SK-N-SH (cell line): Measurements from ENCODE around the gene IL17RC. TPM values are rescaled to one million over a fixed set of nuclear protein-coding genes. Genes with fewer than 3 reads are reported as not detected.
A peak's percentile ranks its signal among the peaks of the same experiment; 100 is the strongest.

ENCODE experiments used
- CTCF ChIA-PET: fragments of 300-600, 350-600 bp; formaldehyde crosslinking; extraction: SDS; loops from one replicate; lab custom pipeline; 2021; lab: Yijun Ruan, JAX
- POLR2A ChIA-PET: fragments of 350-600 bp; sonication (Branson Sonifier 250); formaldehyde crosslinking; extraction: SDS; loops from one replicate; lab custom pipeline; 2020; ENCODE audit warnings: antibody characterized with exemption, inconsistent platforms; lab: Yijun Ruan, JAX
- DNase-seq: peaks from one replicate; pipeline ENCODE4 v3.0.0; 2012
- H2AFZ ChIP-seq: fragments of 200-600 bp; sonication (generic); 2 replicates; pipeline ENCODE4 v1.8.1; 2016; ENCODE audit warnings: antibody characterized with exemption, mild to moderate bottlenecking, low read depth
- H3F3A ChIP-seq: fragments of 200-600 bp; sonication (generic); replicated peaks from 2 replicates; pipeline ENCODE3; 2016; ENCODE audit warnings: antibody characterized with exemption, mild to moderate bottlenecking; ENCODE audit not compliant: insufficient read depth
- H3K27ac ChIP-seq, 2 experiments: fragments of 200-500 bp in 1 of 2; fragments of 200-600 bp in 1 of 2; sonication (Bioruptor generic) in 1 of 2; sonication (generic), shearing (Covaris generic) in 1 of 2; 2 replicates each; pipeline versions ENCODE4 v1.5.1 to v1.6.1; 2014 to 2016; ENCODE audit warnings: low read depth in 2 of 2, inconsistent platforms in 1 of 2, low read length in 1 of 2, mild to moderate bottlenecking in 1 of 2, mixed read lengths in 1 of 2
- H3K27me3 ChIP-seq: fragments of 200-600 bp; sonication (generic), shearing (Covaris generic); 2 replicates; pipeline ENCODE4 v1.6.1; 2016; ENCODE audit warnings: mixed run types; ENCODE audit not compliant: insufficient read depth
- H3K36me3 ChIP-seq, 2 experiments: fragments of 200-500 bp in 1 of 2; fragments of 200-600 bp in 1 of 2; sonication (Bioruptor generic) in 1 of 2; sonication (generic) in 1 of 2; replicated peaks in 1 of 2; 2 replicates each; pipeline versions ENCODE3 to v1.5.1; 2014 to 2016; ENCODE audit warnings: low read length in 1 of 2, mild to moderate bottlenecking in 1 of 2; ENCODE audit not compliant: insufficient read depth in 2 of 2, control insufficient read depth in 1 of 2
- H3K4me1 ChIP-seq, 2 experiments: fragments of 200-500 bp in 1 of 2; fragments of 200-600 bp in 1 of 2; sonication (Bioruptor generic) in 1 of 2; sonication (generic), shearing (Covaris generic) in 1 of 2; 2 replicates each; pipeline versions ENCODE4 v1.5.1 to v1.6.1; 2014 to 2016; ENCODE audit warnings: low read depth in 1 of 2, low read length in 1 of 2, mixed run types in 1 of 2; ENCODE audit not compliant: insufficient read depth in 2 of 2, control insufficient read depth in 1 of 2
- H3K4me2 ChIP-seq: fragments of 200-600 bp; sonication (generic), shearing (Covaris generic); 2 replicates; pipeline ENCODE4 v1.6.1; 2017; ENCODE audit warnings: mixed run types
- H3K4me3 ChIP-seq, 2 experiments: fragments of 200-500 bp in 1 of 2; fragments of 200-600 bp in 1 of 2; sonication (Bioruptor generic) in 1 of 2; sonication (generic), shearing (Covaris generic) in 1 of 2; 2 replicates each; pipeline versions ENCODE4 v1.5.1 to v1.8.1; 2014 to 2016; ENCODE audit warnings: low read depth in 2 of 2, inconsistent platforms in 1 of 2, low read length in 1 of 2, mild to moderate bottlenecking in 1 of 2, mixed read lengths in 1 of 2, moderate library complexity in 1 of 2
- H3K79me2 ChIP-seq: fragments of 200-600 bp; sonication (generic); 2 replicates; pipeline ENCODE4 v1.8.1; 2017; ENCODE audit warnings: mild to moderate bottlenecking; ENCODE audit not compliant: insufficient read depth
- H3K9ac ChIP-seq: fragments of 200-600 bp; sonication (generic); 2 replicates; pipeline ENCODE4 v1.6.1; 2017; ENCODE audit warnings: mixed run types
- H3K9me2 ChIP-seq: fragments of 200-600 bp; sonication (generic); 2 replicates; pipeline ENCODE4 v1.6.1; 2017; ENCODE audit warnings: mixed run types
- H3K9me3 ChIP-seq: fragments of 200-600 bp; sonication (generic); 2 replicates; pipeline ENCODE4 v1.6.1; 2017; ENCODE audit warnings: mixed run types, mild to moderate bottlenecking, moderate library complexity
- H4K20me1 ChIP-seq: fragments of 200-600 bp; sonication (generic); 2 replicates; pipeline ENCODE4 v1.6.1; 2017; ENCODE audit warnings: mild to moderate bottlenecking, mixed run types; ENCODE audit not compliant: insufficient read depth
- ELF1 ChIP-seq: IDR thresholded peaks from 2 replicates; pipeline ENCODE4 v1.4.0; 2012
- EP300 ChIP-seq, 2 experiments: IDR thresholded peaks; 2 replicates each; pipeline versions ENCODE4 v1.4.0 to v1.6.1; 2012; ENCODE audit warnings: borderline replicate concordance in 1 of 2, low read depth in 1 of 2, low read length in 1 of 2
- EZH2phosphoT487 ChIP-seq: fragments of 200-600 bp; sonication (generic); IDR thresholded peaks from 2 replicates; pipeline ENCODE4 v1.6.1; 2017; ENCODE audit warnings: low read depth, mixed run types, mild to moderate bottlenecking, antibody characterized with exemption, moderate library complexity, borderline replicate concordance
- FOSL2 ChIP-seq: IDR thresholded peaks from 2 replicates; pipeline ENCODE4 v1.4.0; 2012; ENCODE audit warnings: low read depth, mild to moderate bottlenecking, moderate library complexity, borderline replicate concordance
- FOXJ3 ChIP-seq: sonication (generic); formaldehyde crosslinking; IDR thresholded peaks from 2 replicates; pipeline ENCODE4 v1.5.1; 2020; ENCODE audit warnings: mild to moderate bottlenecking, missing genetic modification reagents
- FOXM1 ChIP-seq: IDR thresholded peaks from 2 replicates; pipeline ENCODE4 v1.4.0; 2012; ENCODE audit warnings: low read depth, mild to moderate bottlenecking
- GATA2 ChIP-seq: sonication (generic); formaldehyde crosslinking; IDR thresholded peaks from 2 replicates; pipeline ENCODE4 v1.5.0; 2020; ENCODE audit warnings: mild to moderate bottlenecking, missing genetic modification reagents
- JUND ChIP-seq: IDR thresholded peaks from 2 replicates; pipeline ENCODE4 v1.4.0; 2012
- MAX ChIP-seq: IDR thresholded peaks from 2 replicates; pipeline ENCODE4 v1.4.0; 2012; ENCODE audit warnings: low read depth
- NFIC ChIP-seq: IDR thresholded peaks from 2 replicates; pipeline ENCODE4 v1.4.0; 2012; ENCODE audit warnings: borderline replicate concordance
- NRF1 ChIP-seq: IDR thresholded peaks from 2 replicates; pipeline ENCODE4 v1.6.1; 2012; ENCODE audit warnings: low read depth, mild to moderate bottlenecking, low read length
- PBX3 ChIP-seq: IDR thresholded peaks from 2 replicates; pipeline ENCODE4; 2012
- RCOR1 ChIP-seq: fragments of 150-350 bp; IDR thresholded peaks from 2 replicates; pipeline ENCODE4 v1.6.1; 2017; ENCODE audit warnings: antibody characterized with exemption, low read length
- REST ChIP-seq: IDR thresholded peaks from 2 replicates; pipeline ENCODE4 v1.6.1; 2012; ENCODE audit warnings: mild to moderate bottlenecking, low read depth, low read length, moderate library complexity
- RFX5 ChIP-seq: IDR thresholded peaks from 2 replicates; pipeline ENCODE4 v1.6.1; 2012; ENCODE audit warnings: mild to moderate bottlenecking, improper control_type of control experiment, low read length
- SMC3 ChIP-seq: IDR thresholded peaks from 2 replicates; pipeline ENCODE4 v1.6.1; 2012; ENCODE audit warnings: low read depth, low read length, improper control_type of control experiment
- TAF1 ChIP-seq: IDR thresholded peaks from 2 replicates; pipeline ENCODE4 v1.6.1; 2012; ENCODE audit warnings: low read depth, mild to moderate bottlenecking, low read length, moderate library complexity, borderline replicate concordance
- TCF12 ChIP-seq: IDR thresholded peaks from 2 replicates; pipeline ENCODE4 v1.4.0; 2012
- TEAD4 ChIP-seq: IDR thresholded peaks from 2 replicates; pipeline ENCODE4 v1.4.0; 2012; ENCODE audit warnings: mild to moderate bottlenecking, borderline replicate concordance; ENCODE audit not compliant: insufficient read depth
- WGBS: methylation state at CpG from one replicate; pipeline ENCODE4 v1.1.6; 2017; ENCODE audit warnings: low lambda C conversion rate; 5-methylcytosine and 5-hydroxymethylcytosine counted together
- polyA plus RNA-seq, 3 experiments: library from polyadenylated mRNA; depleted of rRNA; stranded (reverse); fragments of >200 nt; gene quantifications; 2 replicates each; pipeline ENCODE4 v1.2.3, GENCODE V29; 2012

The IL17RC gene
- polyA plus RNA-seq, 1 of the 3 experiments (the other 2 are of a cell fraction): 17.3 TPM

- H3K36me3 ChIP-seq: peaks cover 50 to 74% of the 10 kb centered on the region in 2 experiments
- ChIA-PET POLR2A (no interaction called here), CTCF (no interaction called here)
- no peak overlapping the region for H3K4me2 ChIP-seq
- H3K4me3 ChIP-seq: no peak overlapping the region
- peak overlapping the region in 1 of 2 experiments; percentile 56; a peak in 2 of 4 replicates for H3K27ac ChIP-seq
- H3K27me3 ChIP-seq: no peaks in the 10 kb centered on the region
- H3K79me2 ChIP-seq: peaks cover 5% of the 10 kb centered on the region; the same call in 1 of the 2 replicates
- TF ChIP-seq TEAD4: peak; percentile 31; the same call in 1 of the 2 replicates
- no peak for TF ChIP-seq FOXM1
- peak; percentile 81 for TF ChIP-seq FOSL2
- TF ChIP-seq REST: no peak
- no peak for TF ChIP-seq FOXJ3 (CRISPR knock-in tag)
- TF ChIP-seq GATA2: no peak
- TF ChIP-seq RCOR1: no peak
- TF ChIP-seq NRF1: no peak
- no peak; the same call in 1 of the 2 replicates for TF ChIP-seq ELF1
- TF ChIP-seq EZH2phosphoT487: no peak
- no peak for TF ChIP-seq MAX
- TF ChIP-seq NFIC: peak; percentile 75
- TF ChIP-seq RFX5: no peak
- TF ChIP-seq SMC3: no peak
- TF ChIP-seq EP300 (IDR thresholded peaks at IDR 0.05; ENCODE audit: borderline replicate concordance in 1 of 2, low read depth in 1 of 2, low read length in 1 of 2): 0 out of 4 replicates have a peak, but pooled peaks of 1 of the 2 experiments have one; percentile 13
- TF ChIP-seq TAF1: no peak
- TF ChIP-seq JUND: peak; percentile 70; the same call in 1 of the 2 replicates
- TF ChIP-seq TCF12: peak; percentile 30; the same call in 1 of the 2 replicates
- no peak for TF ChIP-seq PBX3
- H4K20me1 ChIP-seq: no peaks in the 10 kb centered on the region
- no peaks in the 10 kb centered on the region for H3K9me3 ChIP-seq
- H3K9me2 ChIP-seq: no peaks in the 10 kb centered on the region
- no peak overlapping the region for H3K9ac ChIP-seq
- no peak overlapping the region for H2AFZ ChIP-seq
- no peak for DNase-seq
- no peaks in the 10 kb centered on the region; a peak in 1 of 4 replicates for H3K4me1 ChIP-seq
- H3F3A ChIP-seq: peaks cover 23% of the 10 kb centered on the region
- 41% methylated on average over 3 of the region's 3 CpGs for WGBS
Observed at GRCh38 chr3:9970020-9970652, 53.2 kb downstream of the IL17RC start.
